ENCODE measurements around the gene ZNF185. TPM values are rescaled to one million over a fixed set of nuclear protein-coding genes. Genes with fewer than 3 reads are reported as not detected.

ZNF185 gene
- total RNA-seq, 2 donors from 2014 or later = 8.1 to 8.5 TPM

- Histone ChIP-seq H3K36me3 (no peaks in the 10 kb centered on the region), H3K27ac (no peak overlapping the region), H3K4me3 (no peak overlapping the region), H3K9me3 (no peaks in the 10 kb centered on the region), H3K4me1 (ENCODE audit: control insufficient read depth in 1 of 2, low read depth in 2 of 2) (no peaks in the 10 kb centered on the region), H3K27me3 (replicated peaks; ENCODE audit: insufficient read depth) (no peaks in the 10 kb centered on the region)
- no peak for TF ChIP-seq CTCF (IDR thresholded peaks at IDR 0.05)
- no peak for ATAC-seq (ENCODE audit: insufficient number of reproducible peaks, low FRiP score, low read depth)
- DNase-seq (ENCODE audit: low spot score) = no peak
Observed at GRCh38 chrX:152886716-152887115, 11.2 kb upstream of the ZNF185 start.

GRCh38 chrX:152892499-152892898, 5.4 kb upstream of the ZNF185 start:
- no peak for ATAC-seq (ENCODE audit: insufficient number of reproducible peaks, low FRiP score, low read depth)
- H3K9me3 ChIP-seq = no peaks in the 10 kb centered on the region
- H3K27me3 ChIP-seq (replicated peaks; ENCODE audit: insufficient read depth) = no peaks in the 10 kb centered on the region
- H3K27ac ChIP-seq = no peak overlapping the region
- DNase-seq (ENCODE audit: low spot score) = no peak
- H3K36me3 ChIP-seq = no peaks in the 10 kb centered on the region
- no peak overlapping the region for H3K4me3 ChIP-seq
- H3K4me1 ChIP-seq (ENCODE audit: control insufficient read depth in 1 of 2, low read depth in 2 of 2) = no peaks in the 10 kb centered on the region
- no peak for TF ChIP-seq CTCF (IDR thresholded peaks at IDR 0.05)

GRCh38 chrX:152892999-152893891, 4.6 kb upstream of the ZNF185 start:
- Histone ChIP-seq H3K27ac (no peak overlapping the region), H3K4me1 (ENCODE audit: control insufficient read depth in 1 of 2, low read depth in 2 of 2) (no peaks in the 10 kb centered on the region), H3K9me3 (no peaks in the 10 kb centered on the region), H3K27me3 (replicated peaks; ENCODE audit: insufficient read depth) (no peaks in the 10 kb centered on the region), H3K36me3 (no peaks in the 10 kb centered on the region), H3K4me3 (no peak overlapping the region)
- DNase-seq (ENCODE audit: low spot score) (no peak), ATAC-seq (ENCODE audit: insufficient number of reproducible peaks, low FRiP score, low read depth) (no peak)
- no peak for TF ChIP-seq CTCF (IDR thresholded peaks at IDR 0.05)

- Histone ChIP-seq H3K27me3 (replicated peaks; ENCODE audit: insufficient read depth) (no peaks in the 10 kb centered on the region), H3K27ac (no peak overlapping the region), H3K4me3 (no peak overlapping the region), H3K36me3 (no peaks in the 10 kb centered on the region), H3K9me3 (no peaks in the 10 kb centered on the region), H3K4me1 (ENCODE audit: control insufficient read depth in 1 of 2, low read depth in 2 of 2) (peaks cover 0 to 5% of the 10 kb centered on the region in 2 donors)
- TF ChIP-seq CTCF (IDR thresholded peaks at IDR 0.05) = no peak
- DNase-seq (ENCODE audit: low spot score) (no peak), ATAC-seq (ENCODE audit: insufficient number of reproducible peaks, low FRiP score, low read depth) (no peak)
Observed at GRCh38 chrX:152893980-152894610, 3.8 kb upstream of the ZNF185 start.

GRCh38 chrX:152895121-152895520, 2.7 kb upstream of the ZNF185 start:
- Histone ChIP-seq H3K4me3 (no peak overlapping the region), H3K9me3 (no peaks in the 10 kb centered on the region), H3K4me1 (ENCODE audit: control insufficient read depth in 1 of 2, low read depth in 2 of 2) (peaks cover 0 to 15% of the 10 kb centered on the region in 2 donors), H3K36me3 (no peaks in the 10 kb centered on the region), H3K27ac (no peak overlapping the region), H3K27me3 (replicated peaks; ENCODE audit: insufficient read depth) (no peaks in the 10 kb centered on the region)
- no peak for TF ChIP-seq CTCF (IDR thresholded peaks at IDR 0.05)
- no peak for ATAC-seq (ENCODE audit: insufficient number of reproducible peaks, low FRiP score, low read depth)
- no peak for DNase-seq (ENCODE audit: low spot score)

Data from thoracic aorta (tissue), 2 donors.